ENCODE data around the gene LARGE1.

LARGE1 gene

GRCh38 chr22:33520904-33521780 lies 399.1 kb downstream of the LARGE1 start:
- no peak for DNase-seq (ENCODE audit: low spot score)

DNA sequence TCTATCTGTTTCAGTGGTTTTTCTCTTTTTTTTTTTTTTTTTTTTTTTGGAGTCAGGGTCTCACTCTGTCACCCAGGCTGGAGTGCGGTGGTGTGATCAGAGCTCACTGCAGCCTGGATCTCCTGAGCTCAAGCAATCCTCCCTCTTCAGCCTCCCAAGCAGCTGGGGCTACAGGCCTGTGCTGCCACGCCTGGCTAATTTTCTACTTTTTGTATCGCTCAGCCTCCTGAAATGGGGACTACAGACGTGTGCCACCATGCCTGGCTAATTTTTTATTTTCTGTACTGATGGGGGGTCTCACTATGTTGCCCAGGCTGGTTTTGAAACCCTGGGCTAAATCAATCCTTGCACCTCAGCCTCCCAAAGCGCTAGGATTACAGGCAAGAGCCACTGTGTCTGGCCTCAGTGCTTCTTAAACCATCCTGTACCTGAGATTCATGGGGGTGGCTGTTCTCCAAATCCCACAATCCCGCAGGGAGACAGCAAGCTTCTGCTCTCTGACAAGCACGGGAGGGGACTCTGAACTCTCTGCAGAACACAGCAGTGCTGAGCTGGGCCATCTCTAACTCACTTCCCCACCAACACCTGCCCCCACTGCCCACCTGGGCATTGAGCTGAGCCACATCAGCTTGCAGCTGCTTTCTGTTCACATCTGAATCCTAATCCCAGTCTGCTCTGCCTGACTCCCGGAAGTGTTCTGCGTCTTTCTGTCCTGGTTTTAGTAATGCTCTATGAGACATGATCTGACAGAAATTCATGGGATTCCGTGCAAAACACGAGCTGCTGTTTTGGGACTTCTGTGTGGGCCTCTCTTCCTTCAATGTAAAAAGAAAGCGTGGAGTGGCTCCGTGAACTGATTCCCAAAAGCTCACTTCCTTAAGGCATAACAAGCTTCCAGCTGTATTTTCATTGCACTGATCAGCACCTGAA lies 400.0 kb downstream of the LARGE1 start:
- no peak for DNase-seq (ENCODE audit: low spot score)

GRCh38 chr22:33519071-33519973 lies 401.0 kb downstream of the LARGE1 start:
- DNase-seq (ENCODE audit: low spot score) = peak; percentile 82

- DNase-seq (ENCODE audit: low spot score) = no peak
Measured at GRCh38 chr22:33518405-33518804, 401.9 kb downstream of the LARGE1 start.

- DNase-seq (ENCODE audit: low spot score) = no peak
Measured at GRCh38 chr22:33515795-33516194, 404.5 kb downstream of the LARGE1 start.

- DNase-seq (ENCODE audit: low spot score) = no peak
Measured at GRCh38 chr22:33513388-33514338, 406.6 kb downstream of the LARGE1 start.

- no peak for DNase-seq (ENCODE audit: low spot score)
Measured at GRCh38 chr22:33512908-33513307, 407.4 kb downstream of the LARGE1 start.

DNA sequence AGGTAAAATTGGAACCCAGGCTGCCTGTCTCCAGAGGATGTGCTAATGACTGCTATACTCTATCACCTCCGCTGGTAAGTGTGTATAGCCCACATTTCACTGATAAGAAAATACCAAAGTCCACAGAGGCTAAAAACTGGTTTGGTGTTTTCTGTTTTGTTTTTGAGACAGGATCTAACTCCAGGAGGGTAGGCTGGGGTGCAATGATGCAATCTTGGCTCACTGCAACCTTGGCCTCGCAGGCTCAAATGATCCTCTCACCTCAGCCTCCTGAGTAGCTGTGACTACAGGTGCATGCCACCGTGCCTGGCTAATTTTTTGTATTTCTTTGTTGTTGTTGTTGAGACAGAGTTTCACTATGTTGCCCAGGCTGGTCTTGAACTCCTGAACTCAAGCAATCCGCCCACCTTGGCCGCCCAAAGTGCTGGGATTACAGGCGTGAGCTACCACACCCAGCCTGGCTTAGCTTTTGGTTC lies 409.8 kb downstream of the LARGE1 start:
- DNase-seq (ENCODE audit: low spot score) = no peak

GRCh38 chr22:33504941-33505625 lies 415.2 kb downstream of the LARGE1 start:
- no peak for DNase-seq (ENCODE audit: low spot score)

DNA sequence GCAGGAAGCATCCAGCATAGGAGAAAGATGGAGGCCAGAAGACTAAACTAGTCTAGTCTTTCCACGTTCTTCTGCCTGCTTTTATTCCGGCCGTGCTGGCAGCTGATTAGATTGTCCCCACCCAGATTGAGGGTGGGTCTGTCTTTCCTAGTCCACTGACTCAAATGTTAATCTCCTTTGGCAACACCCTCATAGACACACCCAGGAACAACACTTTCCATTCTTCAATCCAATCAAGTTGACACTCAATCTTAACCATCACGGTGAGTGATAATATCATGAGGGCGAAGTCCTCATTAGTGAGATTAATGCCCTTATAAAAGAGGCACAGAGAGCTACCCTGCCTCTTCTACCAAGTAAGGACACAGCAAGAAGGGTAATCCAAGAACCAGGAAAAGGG lies 424.2 kb downstream of the LARGE1 start:
- DNase-seq (ENCODE audit: low spot score) = no peak

DNA sequence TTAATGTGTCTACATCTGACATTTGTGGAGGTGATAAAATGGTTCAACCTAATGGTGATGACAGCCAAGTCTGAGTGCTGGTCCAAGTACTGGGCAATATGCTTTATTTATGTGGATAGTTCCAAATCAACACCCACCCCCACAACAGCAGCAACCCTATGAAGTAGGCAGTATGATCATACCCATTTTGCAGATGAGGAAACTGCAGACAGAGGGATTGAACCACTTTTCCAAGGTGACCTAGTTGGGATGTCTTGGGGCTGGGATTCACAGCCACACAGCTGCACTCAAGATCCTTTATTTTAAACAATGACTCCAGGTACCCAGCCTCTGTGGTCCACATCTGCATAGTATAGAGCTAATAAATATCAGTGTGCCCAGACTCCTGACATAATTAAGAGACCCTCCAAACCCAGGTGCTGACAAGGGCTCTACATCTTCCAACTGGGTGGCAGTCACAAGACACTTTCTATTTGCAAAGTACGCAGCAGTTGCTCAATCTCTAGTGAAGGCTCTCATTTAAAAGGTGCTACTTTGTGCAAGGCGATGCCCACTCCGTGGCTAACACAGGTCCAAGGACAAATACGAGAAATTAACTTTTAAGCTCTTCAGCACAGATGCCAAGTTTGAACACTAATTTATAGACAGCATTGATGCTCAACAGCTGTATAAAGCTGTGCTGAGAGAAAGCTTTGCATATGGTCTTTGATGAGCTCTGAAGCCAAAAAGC lies 426.6 kb downstream of the LARGE1 start:
- DNase-seq (ENCODE audit: low spot score) = no peak

GRCh38 chr22:33492210-33492651 lies 428.0 kb downstream of the LARGE1 start:
- no peak for DNase-seq (ENCODE audit: low spot score)

DNA sequence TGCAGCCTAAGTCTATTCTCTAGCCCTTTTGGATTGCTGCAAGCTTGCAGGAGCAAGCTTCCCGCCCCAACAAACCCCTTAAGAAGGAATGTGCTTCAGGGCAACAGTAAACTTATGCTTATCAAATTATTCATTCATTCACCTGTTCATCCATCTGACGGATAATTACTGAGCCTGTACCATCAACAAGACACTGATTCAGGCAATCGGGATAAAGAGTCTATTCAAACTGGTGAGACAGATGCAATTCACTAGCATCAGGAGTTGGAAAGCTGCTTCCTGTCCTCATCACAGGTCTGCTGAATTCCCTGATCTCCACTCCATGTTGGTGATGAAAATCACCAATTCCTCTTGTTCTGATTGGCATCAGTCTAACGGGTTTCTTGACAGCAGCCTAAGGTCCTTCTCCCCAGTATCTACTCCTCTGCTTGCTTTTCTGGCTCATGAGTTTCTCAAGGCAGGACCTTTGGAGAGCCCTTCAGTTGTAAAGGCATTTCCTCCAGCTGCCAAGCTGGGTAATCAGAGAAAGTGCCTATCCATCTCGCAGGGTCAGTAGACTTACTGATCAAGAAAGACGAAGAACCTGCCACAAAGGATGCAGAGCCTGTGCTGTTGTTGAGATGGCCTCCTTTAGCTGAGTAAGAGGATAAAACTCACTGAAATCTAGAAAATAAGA lies 433.1 kb downstream of the LARGE1 start:
- peak; percentile 94 for DNase-seq (ENCODE audit: low spot score)

GRCh38 chr22:33481550-33481949 lies 438.7 kb downstream of the LARGE1 start:
- DNase-seq (ENCODE audit: low spot score) = no peak

DNA sequence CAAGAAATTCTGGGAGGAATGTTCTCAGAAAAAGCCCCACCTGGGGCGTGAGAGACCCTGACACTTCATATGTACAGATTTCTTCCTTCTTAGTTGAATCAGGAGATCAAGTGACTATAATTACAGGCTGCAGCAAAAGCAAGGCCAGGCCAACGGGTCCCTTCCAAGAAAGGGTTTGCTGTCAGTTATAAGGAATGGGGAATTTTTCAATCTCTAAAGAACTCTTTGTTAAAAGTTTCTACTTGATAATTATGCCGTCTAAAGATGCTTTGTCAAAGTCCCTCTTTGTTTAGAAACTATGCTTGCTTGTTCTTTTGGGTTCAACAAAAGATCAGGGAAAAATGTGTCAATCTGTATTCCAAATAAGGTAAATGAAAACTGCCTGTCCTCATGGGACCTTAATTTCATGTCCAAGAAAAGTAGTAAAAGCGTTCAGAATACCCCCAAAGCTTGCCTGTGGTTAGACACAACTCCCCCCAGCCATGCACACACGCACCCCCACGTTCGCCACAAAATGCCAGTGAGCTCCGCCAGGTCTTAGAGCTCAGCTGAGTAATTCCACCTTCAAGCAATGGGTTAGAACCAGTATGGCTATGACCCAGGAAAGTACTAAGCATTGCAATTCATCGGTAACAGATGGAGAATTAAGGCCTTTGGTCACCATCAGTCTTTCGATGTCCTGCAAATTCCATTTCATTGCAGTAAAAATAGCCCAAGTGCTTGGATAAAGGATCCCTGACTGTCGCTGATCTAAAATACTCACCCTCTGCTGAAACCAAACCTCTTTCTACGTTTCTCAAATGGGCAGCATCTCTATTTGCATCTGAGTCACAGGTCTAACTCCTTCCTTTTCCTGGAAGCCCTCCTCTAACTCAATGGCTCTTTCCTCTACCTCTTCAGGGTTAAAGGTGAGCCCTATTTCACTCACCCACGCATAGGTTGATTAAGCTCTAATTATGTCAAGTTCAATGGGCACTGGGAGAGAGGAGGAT lies 442.9 kb downstream of the LARGE1 start:
- peak; percentile 78 for DNase-seq (ENCODE audit: low spot score)

DNA sequence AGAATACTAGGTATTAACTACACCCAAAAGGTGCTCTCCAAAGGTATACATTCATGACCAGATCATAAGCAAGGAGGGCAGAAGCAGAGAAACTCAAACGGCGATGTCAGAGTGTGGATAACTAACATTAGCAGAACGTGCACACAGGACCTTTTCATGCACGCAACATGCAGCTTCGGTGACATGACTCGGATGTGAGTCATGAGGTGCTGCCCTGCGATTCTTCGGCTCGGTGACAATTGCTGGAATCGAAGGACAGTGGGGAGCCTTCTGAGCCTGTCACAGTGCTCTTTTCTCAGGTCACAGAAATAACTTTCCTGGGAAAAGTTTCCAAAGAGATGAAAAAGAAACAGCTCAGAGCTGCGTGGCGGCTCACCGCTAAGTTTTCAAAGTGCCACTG lies 443.6 kb downstream of the LARGE1 start:
- peak; percentile 78 for DNase-seq (ENCODE audit: low spot score)

DNA sequence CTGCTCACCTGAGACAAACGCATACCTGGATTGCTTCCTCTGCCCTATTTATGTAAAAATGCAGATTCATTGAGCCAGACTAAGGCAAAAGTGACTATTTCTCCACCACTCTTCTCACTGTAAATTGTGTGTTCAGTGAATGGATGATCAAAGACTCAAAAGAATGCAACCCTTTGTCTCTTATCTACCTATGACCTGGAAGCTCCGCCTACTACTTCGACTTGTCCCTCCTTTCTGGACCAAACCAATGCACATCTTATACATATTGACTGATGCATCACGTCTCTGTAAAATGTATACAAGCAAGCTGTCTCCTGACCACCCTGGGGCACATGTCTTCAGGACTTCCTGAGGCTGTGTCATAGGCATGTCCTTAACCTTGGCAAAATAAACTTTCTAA lies 444.1 kb downstream of the LARGE1 start:
- no peak for DNase-seq (ENCODE audit: low spot score)
